ELR (cell line): ENCODE measurements around the gene KLF13.

ENCODE experiments used
- DNase-seq: peaks from one replicate; pipeline ENCODE4 v3.0.0-alpha.2; 2015; ENCODE audit warnings: low read depth

The KLF13 gene

DNA sequence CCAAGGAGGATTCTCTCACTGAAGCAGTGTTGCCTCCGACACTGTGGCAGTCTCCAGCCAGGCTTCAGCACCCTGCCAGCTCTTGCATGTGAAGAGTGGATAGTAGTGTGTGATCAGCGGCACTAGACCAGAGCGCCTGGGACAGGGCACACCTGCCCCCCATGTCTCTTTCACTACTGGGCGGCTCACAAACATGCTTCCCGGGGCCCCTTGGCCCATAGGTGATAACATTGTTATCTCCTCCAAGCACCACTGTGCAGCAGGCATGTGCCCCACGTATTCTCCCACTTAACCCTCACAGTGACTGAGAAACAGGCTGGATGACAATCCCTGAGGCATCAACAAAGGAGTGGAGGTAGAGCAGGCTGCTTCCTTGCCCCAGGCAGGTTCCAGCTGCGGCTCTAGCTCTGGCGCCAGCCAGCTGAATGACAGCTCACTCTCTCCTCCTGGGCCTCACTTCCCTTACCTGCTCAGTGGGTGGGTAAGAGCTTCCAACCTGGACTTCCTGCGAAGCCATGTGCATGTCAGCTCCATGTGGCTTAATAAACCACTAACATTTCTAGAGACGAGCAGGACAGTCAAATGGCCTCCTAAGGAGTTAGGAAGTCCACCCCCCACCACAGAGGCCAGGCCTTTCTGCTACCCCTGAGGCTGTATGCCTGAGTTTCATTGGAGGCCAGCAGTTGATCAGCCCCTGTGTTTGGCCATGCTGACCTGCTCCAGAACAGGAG lies 37.8 kb downstream of the KLF13 start:
- DNase-seq: peak; percentile 13

DNA sequence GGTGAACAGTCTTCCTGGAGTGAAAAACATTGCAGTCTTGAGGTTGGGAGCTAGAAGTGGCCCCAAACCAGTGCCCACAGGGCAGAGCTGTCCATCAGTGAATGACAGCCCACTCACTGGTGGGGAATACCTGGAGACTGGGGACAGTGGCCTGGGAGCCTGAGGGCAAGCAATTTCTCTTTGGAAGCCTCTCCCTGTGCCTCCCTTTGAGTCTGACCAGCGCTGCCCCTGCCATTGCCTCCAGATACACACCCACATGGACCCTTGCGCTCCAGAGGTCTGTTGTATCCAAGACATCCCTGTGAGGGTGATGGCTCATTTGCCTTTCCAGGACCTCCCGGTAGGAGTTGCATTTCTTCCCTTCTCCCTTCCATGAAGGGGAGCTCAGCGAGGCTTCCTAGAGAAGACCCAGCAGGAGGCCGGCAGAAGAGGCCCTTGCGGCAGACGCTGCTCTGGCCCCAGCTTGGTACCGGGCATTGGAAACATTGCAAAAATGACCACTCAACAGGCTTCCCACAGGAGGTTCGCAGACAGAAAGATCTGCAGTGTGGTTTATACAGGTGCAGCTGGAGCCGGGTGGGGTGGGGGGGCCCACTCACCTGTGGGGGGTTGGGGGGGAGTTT lies 38.5 kb downstream of the KLF13 start:
- DNase-seq: no peak

- peak; percentile 75 for DNase-seq
Observed at GRCh38 chr15:31365655-31366127, 39.1 kb downstream of the KLF13 start.

GRCh38 chr15:31366169-31366734 lies 39.6 kb downstream of the KLF13 start:
- no peak for DNase-seq

DNA sequence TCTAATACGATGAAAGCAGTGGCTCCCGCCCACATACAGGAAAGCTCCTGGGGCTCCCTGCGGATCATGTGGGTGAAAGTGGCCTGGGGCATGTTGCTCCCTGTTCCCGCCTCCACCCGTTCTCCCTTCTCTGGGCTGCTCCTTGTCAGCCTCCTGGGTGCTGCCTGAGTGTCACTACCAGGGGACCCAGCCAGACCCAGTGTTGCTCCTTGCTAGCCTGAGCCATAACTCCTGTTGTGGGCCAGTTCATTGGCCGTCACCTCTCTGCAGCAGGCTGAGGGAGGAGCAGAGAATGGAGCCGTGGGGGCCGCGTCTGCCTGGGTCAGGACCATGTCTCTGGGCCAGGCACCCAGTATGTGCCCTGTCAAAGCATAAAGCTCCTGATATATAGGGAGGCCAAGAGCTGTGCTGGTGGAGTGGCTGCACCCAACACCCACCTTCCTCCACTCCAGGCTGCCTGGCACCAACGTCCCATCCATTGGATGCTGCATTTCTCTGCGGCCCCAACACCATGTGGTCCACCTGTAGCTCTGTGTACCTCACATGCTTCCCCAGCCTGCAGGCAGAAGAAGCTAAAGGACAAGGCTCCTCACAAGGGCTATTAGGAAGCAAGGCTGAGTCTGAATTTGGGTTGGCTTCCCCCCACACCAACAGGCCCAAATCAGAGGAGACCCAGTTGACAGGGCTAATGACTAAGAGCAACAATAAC lies 40.5 kb downstream of the KLF13 start:
- no peak for DNase-seq

GRCh38 chr15:31367730-31368344 lies 41.2 kb downstream of the KLF13 start:
- no peak for DNase-seq

DNA sequence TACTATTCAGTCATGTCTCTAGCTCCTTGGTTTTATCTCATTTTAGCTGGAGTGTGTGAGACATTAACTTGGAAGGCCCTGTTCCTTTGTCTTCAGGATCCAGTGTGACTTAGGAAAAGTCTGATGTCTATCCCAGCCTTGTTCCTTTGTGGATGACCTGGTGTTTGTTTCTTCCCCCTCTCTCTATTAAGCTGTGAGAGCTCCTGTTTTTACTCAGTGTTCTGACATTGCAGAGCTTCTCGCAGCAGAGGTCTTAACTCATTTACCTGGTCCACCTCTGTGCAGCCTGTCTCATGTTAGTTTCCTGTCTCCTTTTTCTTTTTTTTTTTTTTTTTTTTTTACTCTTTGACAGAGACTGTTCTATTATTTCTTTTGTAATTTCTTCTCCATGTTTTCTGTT lies 43.1 kb downstream of the KLF13 start:
- no peak for DNase-seq

- no peak for DNase-seq
Observed at GRCh38 chr15:31371520-31372240, 45.0 kb downstream of the KLF13 start.

- peak; percentile 84 for DNase-seq
Observed at GRCh38 chr15:31372635-31373091, 46.0 kb downstream of the KLF13 start.

- DNase-seq: no peak
Observed at GRCh38 chr15:31373096-31373865, 46.6 kb downstream of the KLF13 start.

DNA sequence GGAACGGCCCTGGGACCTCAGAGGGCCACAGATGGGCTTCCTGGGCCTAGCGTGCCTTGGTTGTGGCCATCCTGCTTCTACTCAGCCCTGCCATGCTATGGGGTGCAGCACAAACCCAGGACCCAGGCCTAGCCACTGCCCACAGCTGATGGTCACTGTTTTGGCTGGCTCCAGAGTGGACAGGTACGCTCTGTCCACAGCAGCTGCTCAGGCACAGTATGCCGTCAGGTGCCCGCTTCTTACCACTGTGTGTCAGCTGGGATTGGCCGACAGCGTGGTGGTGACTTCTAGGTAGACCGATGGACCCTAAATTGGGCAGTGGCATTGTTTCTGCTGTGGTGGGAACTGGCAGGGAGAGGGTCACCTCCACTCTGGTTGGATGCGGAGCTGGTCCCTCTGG lies 47.3 kb downstream of the KLF13 start:
- no peak for DNase-seq

GRCh38 chr15:31374489-31374888 lies 47.9 kb downstream of the KLF13 start:
- DNase-seq: no peak

DNA sequence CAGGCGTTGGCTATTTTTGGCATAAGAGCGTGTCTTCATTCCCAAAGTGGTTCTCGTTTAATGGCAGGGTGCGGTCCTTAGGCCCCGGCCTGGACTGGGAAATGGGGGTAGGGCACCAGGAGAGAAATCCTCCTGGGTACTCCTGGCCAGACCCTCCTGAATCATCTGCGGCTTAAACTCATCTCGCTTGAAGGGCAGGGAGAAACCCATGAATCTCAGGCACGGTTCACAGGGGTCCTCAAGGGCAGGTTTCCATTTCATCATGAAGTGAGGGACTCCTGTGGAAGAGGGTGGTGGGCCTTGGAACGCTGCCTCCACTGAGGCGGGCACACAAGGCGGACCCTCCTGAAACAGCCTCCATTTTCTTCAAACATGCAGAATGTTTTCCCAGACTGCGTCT lies 48.4 kb downstream of the KLF13 start:
- DNase-seq: no peak

DNA sequence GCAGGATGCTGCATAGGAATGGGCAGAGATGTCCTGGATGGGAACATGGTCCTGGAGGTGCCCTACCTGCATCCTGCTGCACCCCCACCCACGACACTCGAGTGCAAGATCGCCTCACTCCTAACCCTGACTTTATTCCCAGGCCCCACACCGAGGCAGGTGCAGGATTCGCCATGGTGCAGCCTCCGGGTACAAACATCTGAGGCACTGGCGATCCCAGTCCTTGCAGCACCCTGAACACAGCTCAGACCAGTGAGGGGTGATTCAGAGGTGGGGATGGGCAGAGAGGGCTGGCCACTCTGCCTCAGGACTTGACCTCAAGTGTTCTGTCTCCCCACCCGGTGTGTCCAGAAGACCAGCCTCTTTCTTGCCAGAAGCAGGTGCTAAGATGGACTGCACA lies 49.1 kb downstream of the KLF13 start:
- DNase-seq: no peak

DNA sequence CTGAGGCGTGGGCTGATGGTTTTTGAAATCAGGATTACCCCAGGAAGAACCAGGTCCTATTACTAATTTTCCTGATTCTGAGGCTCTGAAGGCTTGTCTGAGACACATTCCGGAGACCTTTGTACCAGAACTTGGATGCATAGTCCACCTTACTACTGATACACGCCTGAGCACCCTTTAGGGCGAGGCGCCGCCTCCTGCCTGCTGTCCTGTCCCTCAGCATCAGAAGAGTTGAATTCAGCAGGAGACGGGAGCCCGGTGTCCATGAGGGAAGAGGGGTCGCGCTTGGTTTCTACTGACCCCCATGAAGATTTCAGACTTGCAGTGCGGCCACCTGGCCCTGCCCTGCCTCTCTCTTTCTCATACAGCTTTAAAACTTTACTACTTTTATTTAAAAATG lies 49.9 kb downstream of the KLF13 start:
- no peak for DNase-seq

GRCh38 chr15:31377030-31377429 lies 50.4 kb downstream of the KLF13 start:
- DNase-seq: no peak

DNA sequence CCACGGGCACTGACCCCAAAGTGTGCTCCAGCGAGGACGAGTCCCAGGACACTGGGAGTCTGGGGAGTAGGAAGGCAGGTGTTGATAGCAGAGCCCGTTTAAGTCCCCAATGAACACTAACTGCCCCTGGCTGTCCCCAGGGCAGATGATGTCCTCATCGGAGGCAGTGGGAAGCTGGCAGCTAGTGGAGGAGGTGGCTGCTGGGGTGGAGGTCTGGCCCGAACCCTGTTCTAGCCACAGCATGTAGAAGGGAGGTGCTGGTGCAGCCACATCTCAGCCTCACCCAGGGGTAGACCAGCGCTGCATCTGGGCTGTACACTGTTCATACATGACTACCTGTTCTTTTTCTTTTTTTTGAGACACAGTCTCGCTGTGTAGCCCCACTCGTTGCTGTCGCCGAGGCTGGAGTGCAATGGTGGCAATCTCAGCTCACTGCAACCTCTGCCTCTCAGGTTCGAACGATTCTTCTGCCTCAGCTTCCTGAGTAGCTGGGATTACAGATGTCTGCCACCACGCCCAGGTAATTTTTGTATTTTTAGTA lies 51.8 kb downstream of the KLF13 start:
- DNase-seq: no peak

DNA sequence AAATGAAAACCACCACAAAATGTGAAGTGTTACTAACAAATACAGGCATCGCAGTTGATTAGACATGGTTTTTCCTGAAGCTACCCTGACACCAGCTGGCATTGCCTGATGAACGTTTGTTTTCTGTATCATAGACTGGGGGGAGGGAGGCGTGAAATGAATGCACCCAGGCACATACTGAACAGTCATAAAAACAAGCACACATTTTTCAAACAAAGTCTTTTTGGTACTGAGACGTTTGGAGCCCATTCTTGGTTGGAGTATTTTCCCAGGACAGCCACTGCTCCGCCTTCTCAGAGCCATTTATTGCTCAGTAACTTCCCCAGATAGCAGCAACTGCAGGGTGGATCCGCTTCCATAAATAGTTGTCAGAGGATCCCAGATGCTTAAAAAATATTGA lies 52.4 kb downstream of the KLF13 start:
- no peak for DNase-seq

GRCh38 chr15:31379577-31379976 lies 52.9 kb downstream of the KLF13 start:
- no peak for DNase-seq
